Measurements from ENCODE around the gene ZDHHC11.
"Not testable (repeated sequence)": the region's sequence is repeated elsewhere in the genome, so short reads cannot be mapped to it uniquely, and the experiment has no call there.

ZDHHC11 gene

GRCh38 chr5:801055-801454, 49.7 kb downstream of the ZDHHC11 start:
- not testable (repeated sequence) for H3K4me2 ChIP-seq (ENCODE audit: low read length); H2BK120ac ChIP-seq (ENCODE audit: insufficient read depth, low read length, poor library complexity); H3K36me3 ChIP-seq (ENCODE audit: control insufficient read depth in 1 of 2, insufficient read depth in 2 of 2, low read length in 2 of 2); H3K23ac ChIP-seq (ENCODE audit: low read length); H3K4me3 ChIP-seq (ENCODE audit: low read depth, low read length); H4K12ac ChIP-seq (ENCODE audit: low read depth, low read length); H3K79me1 ChIP-seq (ENCODE audit: low read length); H3K27ac ChIP-seq (ENCODE audit: low read depth, low read length); H2BK5ac ChIP-seq (ENCODE audit: low read depth, low read length, poor library complexity); H2AFZ ChIP-seq (ENCODE audit: insufficient read depth, low read length, poor library complexity); H3K79me2 ChIP-seq (ENCODE audit: control insufficient read depth, insufficient read depth, low read length, poor library complexity); H3K14ac ChIP-seq (ENCODE audit: low read length); H3K4me1 ChIP-seq (ENCODE audit: control insufficient read depth in 1 of 2, insufficient read depth in 2 of 2, low read length in 2 of 2); H4K91ac ChIP-seq (ENCODE audit: low read depth, low read length); H3K4ac ChIP-seq (ENCODE audit: low read depth, low read length); H3K9me3 ChIP-seq (ENCODE audit: insufficient read depth, low read depth, low read length); H3K9ac ChIP-seq (ENCODE audit: low read length); H3K18ac ChIP-seq (ENCODE audit: low read length); H2BK12ac ChIP-seq (ENCODE audit: low read length); H3K27me3 ChIP-seq (ENCODE audit: insufficient read depth, low read length); H4K8ac ChIP-seq (ENCODE audit: low read depth, low read length); H2AK5ac ChIP-seq (ENCODE audit: low read length)
- WGBS (ENCODE audit: extremely low coverage, insufficient coverage, insufficient read length): no CpG with 5 or more reads among the region's 4 CpGs
- DNase-seq: peak in 1 of 2 donors; percentile 9

- not testable (repeated sequence) for H2BK120ac ChIP-seq (ENCODE audit: insufficient read depth, low read length, poor library complexity); H3K36me3 ChIP-seq (ENCODE audit: control insufficient read depth in 1 of 2, insufficient read depth in 2 of 2, low read length in 2 of 2); H3K23ac ChIP-seq (ENCODE audit: low read length); H4K12ac ChIP-seq (ENCODE audit: low read depth, low read length); H2BK12ac ChIP-seq (ENCODE audit: low read length); H3K14ac ChIP-seq (ENCODE audit: low read length); H2AK5ac ChIP-seq (ENCODE audit: low read length); H3K9me3 ChIP-seq (ENCODE audit: insufficient read depth, low read depth, low read length); H3K4me3 ChIP-seq (ENCODE audit: low read depth, low read length); H4K91ac ChIP-seq (ENCODE audit: low read depth, low read length); H3K4ac ChIP-seq (ENCODE audit: low read depth, low read length); H3K4me2 ChIP-seq (ENCODE audit: low read length); H3K4me1 ChIP-seq (ENCODE audit: control insufficient read depth in 1 of 2, insufficient read depth in 2 of 2, low read length in 2 of 2); H3K79me2 ChIP-seq (ENCODE audit: control insufficient read depth, insufficient read depth, low read length, poor library complexity); H3K18ac ChIP-seq (ENCODE audit: low read length); H3K27ac ChIP-seq (ENCODE audit: low read depth, low read length); DNase-seq; H2AFZ ChIP-seq (ENCODE audit: insufficient read depth, low read length, poor library complexity); H3K27me3 ChIP-seq (ENCODE audit: insufficient read depth, low read length); H4K8ac ChIP-seq (ENCODE audit: low read depth, low read length); H2BK5ac ChIP-seq (ENCODE audit: low read depth, low read length, poor library complexity); H3K79me1 ChIP-seq (ENCODE audit: low read length); H3K9ac ChIP-seq (ENCODE audit: low read length)
- WGBS (ENCODE audit: extremely low coverage, insufficient coverage, insufficient read length): no CpG with 5 or more reads among the region's 6 CpGs
Measured at GRCh38 chr5:798505-799138, 52.2 kb downstream of the ZDHHC11 start.

DNA sequence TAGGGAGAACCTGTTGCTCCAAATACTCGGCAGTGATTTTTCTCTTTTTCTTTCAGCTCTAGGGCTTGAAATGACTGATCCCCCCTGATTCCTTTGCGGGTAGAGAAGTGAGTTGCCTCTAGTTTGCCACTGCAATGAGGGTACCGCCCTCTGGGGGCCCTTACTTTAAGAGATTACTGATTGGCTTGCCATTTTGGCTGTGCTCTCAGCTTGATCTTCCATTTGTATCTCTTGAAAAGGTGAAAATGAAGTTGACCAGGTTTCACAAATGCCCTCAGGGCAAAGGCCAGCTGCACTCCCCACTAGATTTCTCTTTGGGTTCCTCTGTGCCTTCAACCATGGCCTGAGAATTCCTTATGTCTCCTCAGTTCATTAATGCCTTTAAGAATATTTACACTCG, 52.8 kb downstream of the ZDHHC11 start:
- H3K9ac ChIP-seq (ENCODE audit: low read length); H2BK120ac ChIP-seq (ENCODE audit: insufficient read depth, low read length, poor library complexity); H2BK5ac ChIP-seq (ENCODE audit: low read depth, low read length, poor library complexity); H3K4me3 ChIP-seq (ENCODE audit: low read depth, low read length); H3K4me1 ChIP-seq (ENCODE audit: control insufficient read depth in 1 of 2, insufficient read depth in 2 of 2, low read length in 2 of 2); H4K12ac ChIP-seq (ENCODE audit: low read depth, low read length); H3K27ac ChIP-seq (ENCODE audit: low read depth, low read length); H3K23ac ChIP-seq (ENCODE audit: low read length); H3K27me3 ChIP-seq (ENCODE audit: insufficient read depth, low read length); H3K18ac ChIP-seq (ENCODE audit: low read length); H2AFZ ChIP-seq (ENCODE audit: insufficient read depth, low read length, poor library complexity); H2AK5ac ChIP-seq (ENCODE audit: low read length); DNase-seq; H3K14ac ChIP-seq (ENCODE audit: low read length); H3K79me2 ChIP-seq (ENCODE audit: control insufficient read depth, insufficient read depth, low read length, poor library complexity); H3K4me2 ChIP-seq (ENCODE audit: low read length); H3K36me3 ChIP-seq (ENCODE audit: control insufficient read depth in 1 of 2, insufficient read depth in 2 of 2, low read length in 2 of 2); H3K4ac ChIP-seq (ENCODE audit: low read depth, low read length); H2BK12ac ChIP-seq (ENCODE audit: low read length); H3K9me3 ChIP-seq (ENCODE audit: insufficient read depth, low read depth, low read length); H4K91ac ChIP-seq (ENCODE audit: low read depth, low read length); H3K79me1 ChIP-seq (ENCODE audit: low read length); H4K8ac ChIP-seq (ENCODE audit: low read depth, low read length): not testable (repeated sequence)
- no CpG with 5 or more reads among the region's 4 CpGs for WGBS (ENCODE audit: extremely low coverage, insufficient coverage, insufficient read length)

- H3K9me3 ChIP-seq (ENCODE audit: insufficient read depth, low read depth, low read length); H3K4me3 ChIP-seq (ENCODE audit: low read depth, low read length); H3K36me3 ChIP-seq (ENCODE audit: control insufficient read depth in 1 of 2, insufficient read depth in 2 of 2, low read length in 2 of 2); H3K27me3 ChIP-seq (ENCODE audit: insufficient read depth, low read length); H3K4me1 ChIP-seq (ENCODE audit: control insufficient read depth in 1 of 2, insufficient read depth in 2 of 2, low read length in 2 of 2); H4K8ac ChIP-seq (ENCODE audit: low read depth, low read length); H3K4ac ChIP-seq (ENCODE audit: low read depth, low read length); H3K18ac ChIP-seq (ENCODE audit: low read length); H3K27ac ChIP-seq (ENCODE audit: low read depth, low read length); H2BK12ac ChIP-seq (ENCODE audit: low read length); DNase-seq; H3K14ac ChIP-seq (ENCODE audit: low read length); H3K9ac ChIP-seq (ENCODE audit: low read length); H2AK5ac ChIP-seq (ENCODE audit: low read length); H4K91ac ChIP-seq (ENCODE audit: low read depth, low read length); H2BK120ac ChIP-seq (ENCODE audit: insufficient read depth, low read length, poor library complexity); H3K4me2 ChIP-seq (ENCODE audit: low read length); H2AFZ ChIP-seq (ENCODE audit: insufficient read depth, low read length, poor library complexity); H3K79me2 ChIP-seq (ENCODE audit: control insufficient read depth, insufficient read depth, low read length, poor library complexity); H2BK5ac ChIP-seq (ENCODE audit: low read depth, low read length, poor library complexity); H3K79me1 ChIP-seq (ENCODE audit: low read length); H3K23ac ChIP-seq (ENCODE audit: low read length); H4K12ac ChIP-seq (ENCODE audit: low read depth, low read length): not testable (repeated sequence)
- no CpG with 5 or more reads among the region's 1 CpG for WGBS (ENCODE audit: extremely low coverage, insufficient coverage, insufficient read length)
Measured at GRCh38 chr5:795873-796272, 54.9 kb downstream of the ZDHHC11 start.
